Activated gamma-delta T cell treated with Interleukin-2 at 50 U/mL for 16 hours (primary cell): ENCODE results near the gene ARHGEF37.

ENCODE experiments used
- DNase-seq: peaks from one replicate; pipeline ENCODE4 v3.0.0-alpha.2; 2020

ARHGEF37 gene

DNA sequence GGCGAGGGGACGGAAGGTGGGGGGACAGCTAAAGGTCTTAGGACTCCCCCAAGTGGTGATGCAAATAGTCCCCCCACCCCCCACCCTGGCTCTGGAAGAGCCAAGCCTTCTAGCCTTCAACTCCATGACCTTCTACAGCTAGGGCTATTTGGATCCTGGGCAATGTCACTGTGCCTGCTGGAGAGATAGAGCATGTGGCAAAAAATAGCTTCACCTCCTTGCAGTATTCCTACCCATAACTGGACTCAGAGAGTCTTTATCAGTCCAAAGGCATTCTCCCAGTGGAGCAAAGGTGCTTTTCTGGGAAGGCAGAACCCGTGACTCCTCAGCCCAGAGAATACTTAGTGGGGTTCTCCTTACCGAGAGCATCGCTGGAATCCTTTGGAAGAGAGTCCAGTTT lies 100.0 kb downstream of the ARHGEF37 start:
- DNase-seq: no peak

DNA sequence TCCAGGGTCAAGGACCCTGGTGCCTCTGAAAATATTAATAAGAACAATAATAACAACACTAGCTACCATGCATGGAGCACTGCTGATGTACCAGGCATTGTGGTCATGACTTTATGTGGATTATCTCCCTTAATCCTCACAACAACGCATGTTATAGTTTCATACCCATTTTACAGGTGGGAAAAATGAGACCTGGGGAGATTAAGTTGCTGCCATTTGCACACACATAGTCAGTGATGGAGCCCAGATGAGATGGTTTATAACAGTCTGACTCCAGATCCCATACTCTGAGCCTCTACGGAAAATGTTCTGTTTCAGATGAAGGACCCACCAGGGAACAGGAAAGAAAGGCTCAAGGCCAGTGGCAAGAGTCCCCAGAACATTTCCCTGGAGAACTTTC lies 100.6 kb downstream of the ARHGEF37 start:
- DNase-seq: no peak

DNA sequence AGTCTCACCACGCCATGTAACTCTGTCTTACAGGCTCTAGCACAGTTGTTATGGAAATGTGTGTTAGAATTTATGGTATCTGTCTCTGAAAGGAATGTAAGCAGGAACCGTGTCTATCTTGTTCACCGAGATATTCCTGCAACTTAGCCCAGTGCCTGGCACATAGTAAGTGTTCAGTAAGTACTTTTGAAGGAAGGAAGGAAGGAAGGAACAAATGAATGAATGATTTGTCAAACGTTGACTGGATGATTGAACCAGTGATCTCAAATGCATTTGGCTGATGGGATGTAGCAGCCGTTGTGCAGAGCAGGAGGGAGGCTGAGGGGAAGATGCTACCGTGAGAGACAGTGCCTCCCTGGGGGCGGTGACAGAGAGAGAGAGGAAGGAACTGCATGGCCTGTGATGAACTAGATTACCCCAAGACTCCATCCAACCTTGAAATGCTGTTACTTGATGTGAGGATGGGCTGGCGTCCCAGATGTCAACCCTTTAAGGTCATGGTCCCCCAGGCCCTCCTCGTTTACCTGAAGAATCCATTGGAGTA lies 101.3 kb downstream of the ARHGEF37 start:
- DNase-seq: no peak

DNA sequence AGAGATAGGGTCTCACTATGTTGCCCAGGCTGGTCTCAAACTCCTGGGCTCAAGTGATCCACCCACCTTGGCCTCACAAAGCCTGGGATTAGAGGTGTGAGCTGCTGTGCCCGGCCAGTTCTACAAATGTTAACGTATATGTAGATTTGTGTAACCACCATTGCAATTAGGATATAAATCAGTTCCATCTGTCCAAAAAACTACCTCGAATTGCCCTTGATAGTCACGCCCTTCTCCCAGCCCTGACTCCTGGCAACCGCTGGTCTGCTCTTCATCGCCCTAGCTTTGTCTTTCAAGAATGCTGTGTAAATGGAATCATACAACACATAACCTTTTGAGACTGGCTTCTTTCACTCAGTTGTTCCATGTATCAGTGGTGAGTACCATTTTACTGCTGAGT lies 102.7 kb downstream of the ARHGEF37 start:
- DNase-seq: no peak

DNA sequence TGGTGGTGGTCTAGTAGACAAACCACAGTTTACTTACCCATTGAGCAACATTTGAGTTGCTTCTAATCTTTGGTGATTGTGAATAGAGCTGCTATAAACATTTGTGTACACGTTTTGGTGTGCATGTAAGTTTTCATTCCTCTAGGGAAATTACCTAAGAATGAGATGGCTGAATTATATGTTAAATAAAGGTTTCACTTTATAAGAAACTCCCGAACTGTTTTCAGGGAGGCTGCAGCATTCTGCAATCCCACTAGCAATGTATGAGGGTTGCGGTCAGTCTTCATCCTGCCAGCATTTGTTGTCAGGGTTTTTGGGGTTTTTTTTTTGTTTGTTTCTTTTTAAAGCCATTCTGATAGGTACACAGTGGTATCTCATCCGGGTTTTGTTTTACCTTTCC lies 103.1 kb downstream of the ARHGEF37 start:
- DNase-seq: no peak
